ENCODE measurements around the gene GHDC. TPM values are rescaled to one million over a fixed set of nuclear protein-coding genes. Genes with fewer than 3 reads are reported as not detected.
"Not testable (repeated sequence)": the region's sequence is repeated elsewhere in the genome, so short reads cannot be mapped to it uniquely, and the experiment has no call there.

The GHDC gene
- polyA plus RNA-seq, 3 donors, result 10.2 to 15.1 (median 14.2) TPM

DNA sequence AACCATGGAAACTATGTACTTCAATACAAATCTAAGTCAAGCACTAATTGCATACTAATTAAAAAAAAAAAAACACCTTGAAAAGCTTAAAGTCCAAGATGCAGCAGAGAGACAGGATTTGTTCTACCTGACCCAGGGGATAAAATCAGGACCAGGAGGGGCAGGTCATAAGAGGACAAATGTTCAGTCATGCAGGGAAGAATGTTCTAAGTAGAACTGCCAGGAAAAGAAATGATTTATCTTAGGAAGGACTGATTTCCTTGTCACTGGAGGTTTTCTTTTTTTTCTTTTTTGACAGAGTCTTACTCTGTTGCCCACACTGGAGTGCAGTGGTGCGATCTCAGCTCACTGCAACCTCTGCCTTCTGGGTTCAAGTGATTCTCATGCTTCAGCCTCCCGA, 9.1 kb upstream of the GHDC start:
- DNase-seq (ENCODE audit: low read depth in 3 of 3, low spot score in 2 of 3), result no peak

DNA sequence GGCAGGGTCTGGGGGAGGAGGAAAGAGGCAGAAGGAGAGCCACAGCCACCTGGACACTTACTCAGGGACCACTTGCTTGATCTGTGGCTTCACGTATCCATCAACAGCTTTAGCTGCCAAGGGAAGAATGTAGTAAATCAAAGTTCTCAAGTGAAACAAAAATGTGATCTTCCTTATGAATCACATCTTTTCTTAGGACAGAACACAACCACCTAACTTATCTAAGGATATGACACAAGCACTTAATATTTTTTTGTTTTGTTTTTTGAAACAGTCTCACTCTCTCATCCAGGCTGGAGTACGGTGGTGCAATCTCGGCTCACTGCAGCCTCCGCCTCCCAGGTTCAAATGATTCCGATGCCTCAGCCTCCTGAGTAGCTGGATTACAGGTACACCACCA, 8.4 kb upstream of the GHDC start:
- DNase-seq (ENCODE audit: low read depth in 3 of 3, low spot score in 2 of 3), result no peak

DNA sequence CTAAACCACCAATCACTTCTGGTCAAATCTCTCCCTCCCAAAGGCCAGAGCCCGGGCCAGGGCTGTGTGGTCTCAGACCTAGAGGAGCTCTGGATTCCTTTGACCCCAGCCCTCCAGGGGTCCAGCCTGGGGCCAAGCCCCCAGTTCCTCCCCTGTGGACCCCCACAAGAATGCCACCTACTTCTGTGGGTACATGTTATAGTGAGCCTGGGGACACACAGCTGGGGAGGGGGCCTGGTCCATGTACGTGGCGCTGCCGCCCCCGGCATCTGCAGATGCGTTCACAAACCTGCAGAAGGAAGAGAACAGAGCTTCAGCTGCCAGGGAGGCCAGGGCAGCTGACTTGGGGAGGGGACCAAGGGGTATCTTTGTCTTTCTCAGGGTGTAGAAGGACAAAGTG, 7.9 kb upstream of the GHDC start:
- DNase-seq (ENCODE audit: low read depth in 3 of 3, low spot score in 2 of 3), result no peak

DNA sequence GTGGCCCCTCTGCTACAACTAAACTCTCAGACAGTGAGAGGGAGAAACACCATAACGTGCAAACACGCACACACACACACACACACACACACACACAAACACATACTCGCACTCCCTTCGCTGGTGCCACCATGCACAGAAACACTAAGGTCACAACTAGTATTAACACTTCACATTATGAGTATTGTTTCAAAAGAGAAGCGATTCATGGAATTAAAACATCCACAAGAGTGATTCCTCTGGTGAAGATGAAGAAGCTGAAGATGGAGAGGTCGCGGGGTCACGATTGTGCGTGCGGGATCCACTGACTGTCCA, 7.1 kb upstream of the GHDC start:
- DNase-seq (ENCODE audit: low read depth in 3 of 3, low spot score in 2 of 3), result no peak

GRCh38 chr17:42200706-42201457, 6.6 kb upstream of the GHDC start:
- DNase-seq (ENCODE audit: low read depth in 3 of 3, low spot score in 2 of 3), result no peak

GRCh38 chr17:42199416-42200011, 5.2 kb upstream of the GHDC start:
- DNase-seq (ENCODE audit: low read depth in 3 of 3, low spot score in 2 of 3), result no peak

GRCh38 chr17:42198897-42199296, 4.6 kb upstream of the GHDC start:
- no peak for DNase-seq (ENCODE audit: low read depth in 3 of 3, low spot score in 2 of 3)

DNA sequence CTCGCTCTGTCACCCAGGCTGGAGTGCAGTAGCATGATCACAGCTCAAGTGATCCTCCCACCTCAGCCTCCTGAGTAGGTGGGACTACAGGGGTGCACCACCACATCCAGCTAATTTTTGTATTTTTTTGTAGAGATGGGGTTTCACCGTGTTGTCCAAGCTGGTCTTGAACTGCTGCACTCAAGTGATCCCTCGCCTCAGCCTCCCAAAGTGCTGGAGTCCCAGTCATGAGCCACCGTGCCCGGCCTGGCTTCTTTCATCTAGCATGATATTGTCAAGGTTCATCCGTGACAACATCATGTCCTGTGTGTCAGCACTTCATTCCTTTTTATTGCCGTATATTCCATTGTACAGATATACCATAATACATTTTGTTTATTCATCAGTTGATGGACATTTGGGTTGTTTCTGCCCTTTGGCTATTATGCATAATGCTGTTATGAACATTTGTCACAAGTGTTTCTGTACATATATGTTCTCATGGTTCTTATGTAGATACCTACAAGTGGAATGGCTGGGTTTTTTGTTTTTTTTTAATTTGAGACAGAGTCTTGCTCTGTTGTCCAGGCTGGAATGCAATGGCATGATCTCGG, 3.4 kb upstream of the GHDC start:
- DNase-seq (ENCODE audit: low read depth in 3 of 3, low spot score in 2 of 3), result no peak

DNA sequence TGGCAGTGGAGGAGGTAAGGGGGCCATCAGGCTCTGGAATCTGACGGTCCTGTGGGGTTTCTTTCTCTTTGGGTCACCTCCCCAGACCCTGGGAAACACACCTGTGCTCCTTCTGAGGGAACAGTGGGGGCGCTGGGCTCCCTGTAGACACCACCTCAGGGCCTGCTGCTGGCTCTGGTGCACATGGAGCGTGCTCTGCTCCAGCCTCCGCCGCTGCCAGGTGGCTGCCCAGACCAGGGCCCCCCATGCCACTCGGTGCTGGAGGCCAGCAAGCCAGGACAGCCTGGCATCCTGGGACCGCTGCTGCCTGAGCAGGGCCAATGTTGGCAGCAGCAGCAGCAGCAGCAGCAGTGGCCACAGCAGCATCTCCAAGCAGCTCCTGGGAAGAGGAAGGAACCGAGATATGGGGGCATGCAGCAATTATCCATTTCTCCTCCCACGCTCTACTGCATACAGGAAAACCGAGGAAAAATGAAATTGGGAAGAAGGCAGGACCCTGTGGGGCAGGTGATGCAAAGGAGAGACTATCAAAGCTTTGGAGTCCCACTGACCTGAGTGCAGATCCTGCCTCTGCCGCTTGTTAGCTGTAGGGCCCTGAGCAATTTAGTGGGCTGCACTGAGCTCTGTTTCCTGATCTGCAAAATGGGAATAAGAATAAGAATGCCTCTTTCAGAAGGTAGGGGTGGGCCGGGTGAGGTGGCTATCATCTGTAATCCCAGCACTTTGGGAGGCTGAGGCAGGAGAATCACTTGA, 902 bp downstream of the GHDC start:
- DNase-seq (ENCODE audit: low read depth in 3 of 3, low spot score in 2 of 3), result no peak

DNA sequence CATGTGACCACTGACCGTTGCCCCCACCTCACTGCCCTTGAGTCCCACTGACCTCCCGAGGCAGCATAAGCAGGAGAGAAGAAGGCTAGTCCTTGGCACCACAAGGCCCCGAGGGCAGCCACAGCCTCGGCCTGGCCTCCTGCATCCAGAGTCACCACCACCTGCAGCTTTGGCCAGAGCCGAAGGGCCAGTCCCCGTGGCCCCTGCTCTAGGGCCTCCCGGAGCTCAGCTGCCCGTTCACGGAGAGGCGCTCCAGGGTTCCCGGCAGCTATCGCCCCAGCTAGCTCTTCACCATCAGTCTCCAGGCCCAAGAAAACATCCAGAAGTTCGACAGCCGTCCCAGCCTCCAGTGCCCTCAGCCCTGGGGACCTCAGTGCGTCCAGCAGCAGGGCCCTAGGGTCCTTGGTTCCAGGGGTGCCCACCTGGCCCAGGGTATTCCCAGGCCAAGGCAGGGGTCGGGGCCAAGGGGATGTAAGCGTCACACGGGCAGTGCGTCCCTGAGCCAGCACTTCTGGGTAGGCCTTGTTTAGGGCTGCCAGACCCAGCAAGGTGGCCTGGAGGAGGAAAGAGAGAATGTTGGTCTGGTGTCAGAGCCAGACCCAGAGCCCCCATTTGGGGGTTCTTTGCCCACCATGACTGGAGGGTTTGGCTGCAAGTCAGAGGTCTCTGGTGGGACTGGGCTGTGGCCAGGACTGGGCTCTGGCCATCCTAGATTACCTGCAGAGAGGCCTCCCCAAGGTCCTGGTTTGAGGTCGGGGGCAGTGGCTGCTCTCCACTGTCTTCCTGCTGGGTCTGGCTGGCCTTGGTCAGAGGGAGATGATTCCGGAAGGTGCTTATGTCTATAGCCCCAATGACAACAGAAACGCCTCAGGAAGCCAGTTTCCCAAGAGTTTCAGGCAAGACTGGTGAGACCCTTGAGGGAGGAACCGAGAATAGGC, 1.8 kb downstream of the GHDC start:
- DNase-seq (ENCODE audit: low read depth in 3 of 3, low spot score in 2 of 3), result no peak

DNA sequence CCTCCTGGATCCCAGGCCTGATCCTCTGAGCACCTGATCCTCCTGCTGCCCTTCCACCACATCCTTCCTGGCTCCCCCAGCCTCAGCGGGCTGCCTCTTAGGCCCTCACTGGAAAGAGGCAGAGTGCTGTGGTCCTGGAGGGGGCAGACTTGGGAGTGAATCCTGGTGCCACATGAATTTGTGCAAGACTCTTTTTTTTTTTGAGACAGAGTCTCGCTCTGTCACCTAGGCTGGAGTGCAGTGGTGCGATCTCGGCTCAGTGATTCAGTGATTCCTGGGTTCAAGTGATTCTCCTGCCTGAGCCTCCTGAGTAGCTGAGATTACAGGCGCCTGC, 3.1 kb downstream of the GHDC start:
- DNase-seq (ENCODE audit: low read depth in 3 of 3, low spot score in 2 of 3), result no peak

DNA sequence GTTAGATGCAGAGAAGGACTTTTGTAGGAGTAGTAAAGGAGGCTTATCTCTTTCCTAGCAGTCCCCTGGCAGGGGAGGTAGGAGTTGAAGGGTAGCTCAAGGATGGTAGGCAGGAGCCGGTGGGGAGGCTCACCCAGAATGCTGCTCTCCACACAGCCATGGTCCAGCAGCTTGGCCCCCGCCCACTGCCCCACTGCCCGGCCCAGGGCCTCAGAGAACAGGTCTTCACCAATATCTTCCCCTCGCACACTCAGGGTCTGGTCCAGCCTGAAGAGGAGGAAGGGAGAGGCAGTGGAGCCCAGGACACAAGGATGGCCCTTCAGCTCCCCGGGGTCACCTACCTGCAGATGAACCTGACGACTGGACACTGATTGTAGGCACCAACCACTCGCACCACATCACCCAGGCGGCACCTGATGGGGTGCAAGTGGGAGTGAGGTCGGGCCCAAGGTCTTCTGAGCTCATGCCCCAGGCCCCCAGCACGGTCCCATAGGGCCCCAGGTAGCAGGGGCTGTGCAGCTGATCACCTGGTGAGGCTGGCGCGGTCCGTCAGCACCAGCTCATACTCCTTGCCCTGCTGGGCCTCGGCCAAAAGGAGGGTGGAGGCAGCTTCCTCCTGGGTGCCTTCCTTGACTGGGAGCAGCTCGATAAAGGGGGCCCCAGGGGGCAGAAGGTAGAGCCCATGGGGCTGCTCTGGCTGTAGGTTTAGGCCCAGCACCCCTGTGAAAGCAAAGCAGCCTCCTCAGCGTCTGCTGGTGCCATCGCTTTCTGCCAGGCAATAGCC, 3.6 kb downstream of the GHDC start:
- DNase-seq (ENCODE audit: low read depth in 3 of 3, low spot score in 2 of 3), result no peak

DNA sequence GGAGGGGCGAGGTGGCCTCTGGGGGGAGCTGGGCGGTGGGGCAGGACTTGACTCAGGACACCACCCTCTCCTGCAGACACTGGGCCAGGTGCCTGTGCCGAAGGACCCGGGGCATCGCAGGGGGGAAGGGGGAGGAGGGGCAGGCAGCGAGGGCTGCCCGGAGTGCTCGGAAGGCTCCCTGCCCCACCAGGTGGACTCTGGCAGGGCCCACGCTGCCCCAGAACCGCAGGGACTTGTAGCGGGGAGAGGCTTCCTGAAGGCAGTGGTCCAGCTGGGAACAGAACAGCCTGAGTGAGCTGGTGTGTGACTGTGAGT, 4.7 kb downstream of the GHDC start:
- no peak for DNase-seq (ENCODE audit: low read depth in 3 of 3, low spot score in 2 of 3)

DNA sequence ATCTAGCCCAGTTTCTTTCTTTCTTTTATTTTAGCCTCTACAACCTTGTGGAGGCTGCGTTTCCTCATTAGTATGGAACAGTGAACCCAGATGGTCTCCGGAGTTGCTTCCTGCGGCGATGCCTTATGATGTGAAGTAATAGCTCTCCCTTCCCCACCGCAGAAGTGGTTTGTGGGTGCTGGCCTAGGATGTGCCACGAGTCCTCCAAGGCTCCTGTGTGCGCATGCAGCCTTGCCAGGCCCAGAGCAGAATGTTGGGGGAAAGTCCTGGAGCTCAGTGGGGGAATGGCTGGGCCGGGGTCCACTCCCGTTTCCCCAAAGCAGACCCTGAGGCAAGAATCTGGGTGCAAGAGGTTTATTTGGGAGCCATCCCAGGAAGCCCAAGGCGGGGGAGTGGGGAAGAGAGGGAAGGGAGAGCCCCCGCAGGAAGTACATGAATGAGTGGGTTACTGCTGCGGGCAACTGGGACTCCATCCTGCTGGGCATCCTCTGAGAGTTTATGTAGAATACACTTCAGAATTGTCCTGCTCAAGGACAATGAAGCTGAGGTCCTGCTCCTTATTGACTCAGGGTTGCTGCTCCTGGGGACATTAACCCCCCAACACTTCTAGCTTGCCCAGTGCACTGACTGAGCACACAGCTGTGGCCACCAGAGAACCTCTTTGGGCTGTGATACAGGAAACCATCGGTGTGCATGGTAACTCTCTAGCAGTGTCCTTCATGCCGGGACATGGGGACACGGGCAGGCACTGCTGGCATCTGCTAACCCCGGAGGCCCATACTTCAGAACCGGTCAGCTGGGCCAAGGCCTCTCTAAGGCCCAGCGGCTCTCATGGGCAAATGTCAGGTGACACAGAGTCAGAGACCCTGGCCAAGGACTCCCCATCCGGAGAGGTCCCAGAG, 5.3 kb downstream of the GHDC start:
- DNase-seq (ENCODE audit: low read depth in 3 of 3, low spot score in 2 of 3), result no peak

GRCh38 chr17:42187833-42188232, 6.5 kb downstream of the GHDC start:
- no peak for DNase-seq (ENCODE audit: low read depth in 3 of 3, low spot score in 2 of 3)

DNA sequence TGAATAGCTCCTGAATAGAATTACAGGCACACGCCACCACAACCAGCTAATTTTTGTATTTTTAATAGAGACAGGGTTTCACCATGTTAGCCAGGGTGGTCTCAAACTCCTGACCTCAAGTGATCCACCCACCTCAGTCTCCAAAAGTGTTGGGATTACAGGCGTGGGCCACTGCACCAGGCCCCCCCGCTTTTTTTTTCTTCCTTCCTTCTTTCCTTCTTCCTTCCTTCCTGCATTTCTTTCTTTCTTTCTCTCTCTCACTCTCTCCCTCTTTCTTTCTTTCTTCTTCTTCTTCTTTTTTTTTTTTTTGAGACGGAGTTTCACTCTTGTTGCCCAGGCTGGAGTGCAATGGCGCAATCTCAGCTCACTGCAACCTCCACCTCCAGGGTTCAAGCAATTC, 8.1 kb downstream of the GHDC start:
- not testable (repeated sequence) for DNase-seq (ENCODE audit: low read depth in 3 of 3, low spot score in 2 of 3)

DNA sequence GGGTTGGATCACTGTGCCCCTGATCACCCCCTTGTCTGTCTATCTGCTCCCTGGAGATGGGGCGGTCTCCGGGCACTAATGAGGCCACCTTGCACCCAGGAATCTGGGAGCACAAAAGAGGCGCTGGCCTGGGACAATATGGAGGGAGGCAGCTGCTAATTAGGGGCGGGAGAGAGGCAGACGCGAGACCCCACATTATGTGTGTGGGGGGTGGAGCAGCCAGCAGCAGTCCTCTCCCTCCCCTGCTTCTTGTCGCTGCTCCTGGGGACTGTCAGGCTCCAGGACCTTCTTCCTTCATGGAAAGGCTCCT, 8.7 kb downstream of the GHDC start:
- no peak for DNase-seq (ENCODE audit: low read depth in 3 of 3, low spot score in 2 of 3)

- DNase-seq (ENCODE audit: low read depth in 3 of 3, low spot score in 2 of 3), result no peak
These were observed 9.3 kb downstream of the GHDC start, which contains the start of gene HCRT for GRCh38 chr17:42184713-42185620. Gene HCRT, minus strand, starts transcription at chr17:42185452. Its CDS starts 87 bp downstream, at chr17:42185365.

Data from right renal cortex interstitium (tissue), 3 donors.